ENCODE results near the gene TAF5L. TPM values are rescaled to one million over a fixed set of nuclear protein-coding genes. Genes with fewer than 3 reads are reported as not detected.

The TAF5L gene
- total RNA-seq, 1 donor from 2014 or later: 9.3 TPM

DNA sequence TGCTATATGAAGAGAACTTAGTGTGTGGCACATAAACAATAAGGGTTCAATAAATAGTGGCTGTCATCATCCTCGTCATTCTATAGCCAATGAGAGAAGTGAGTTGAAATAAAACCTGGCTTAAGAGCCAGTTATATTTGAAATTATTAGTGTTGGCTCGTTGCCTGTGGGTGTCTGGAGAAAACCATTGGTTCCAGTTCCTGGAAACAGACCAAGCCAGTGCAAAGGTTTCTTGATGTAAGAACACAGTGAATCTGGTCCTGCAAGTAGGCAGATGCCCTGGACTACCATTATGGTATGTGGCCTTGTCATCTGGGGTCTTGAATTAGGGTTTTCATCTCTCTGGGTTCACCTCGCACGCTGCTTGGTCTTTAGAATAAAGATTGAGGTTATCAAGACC is 43.4 kb upstream of the TAF5L start:
- Histone ChIP-seq H3K4me3 (no peak overlapping the region), H3K27me3 (ENCODE audit: low read depth) (no peaks in the 10 kb centered on the region), H3K36me3 (no peaks in the 10 kb centered on the region), H3K4me1 (peaks cover 6% of the 10 kb centered on the region), H3K27ac (replicated peaks) (no peak overlapping the region), H3K9me3 (replicated peaks) (no peaks in the 10 kb centered on the region)
- intact Hi-C loops (cut with micrococcal nuclease): loop anchor here (10.0 kb wide), 1 partner anchor 645 kb away; no protein-coding TSS in a partner anchor
- TF ChIP-seq, protein P1, sequence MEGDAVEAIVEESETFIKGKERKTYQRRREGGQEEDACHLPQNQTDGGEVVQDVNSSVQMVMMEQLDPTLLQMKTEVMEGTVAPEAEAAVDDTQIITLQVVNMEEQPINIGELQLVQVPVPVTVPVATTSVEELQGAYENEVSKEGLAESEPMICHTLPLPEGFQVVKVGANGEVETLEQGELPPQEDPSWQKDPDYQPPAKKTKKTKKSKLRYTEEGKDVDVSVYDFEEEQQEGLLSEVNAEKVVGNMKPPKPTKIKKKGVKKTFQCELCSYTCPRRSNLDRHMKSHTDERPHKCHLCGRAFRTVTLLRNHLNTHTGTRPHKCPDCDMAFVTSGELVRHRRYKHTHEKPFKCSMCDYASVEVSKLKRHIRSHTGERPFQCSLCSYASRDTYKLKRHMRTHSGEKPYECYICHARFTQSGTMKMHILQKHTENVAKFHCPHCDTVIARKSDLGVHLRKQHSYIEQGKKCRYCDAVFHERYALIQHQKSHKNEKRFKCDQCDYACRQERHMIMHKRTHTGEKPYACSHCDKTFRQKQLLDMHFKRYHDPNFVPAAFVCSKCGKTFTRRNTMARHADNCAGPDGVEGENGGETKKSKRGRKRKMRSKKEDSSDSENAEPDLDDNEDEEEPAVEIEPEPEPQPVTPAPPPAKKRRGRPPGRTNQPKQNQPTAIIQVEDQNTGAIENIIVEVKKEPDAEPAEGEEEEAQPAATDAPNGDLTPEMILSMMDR (IDR thresholded peaks at IDR 0.05; ENCODE audit: borderline replicate concordance): no peak
- DNase-seq: no peak

DNA sequence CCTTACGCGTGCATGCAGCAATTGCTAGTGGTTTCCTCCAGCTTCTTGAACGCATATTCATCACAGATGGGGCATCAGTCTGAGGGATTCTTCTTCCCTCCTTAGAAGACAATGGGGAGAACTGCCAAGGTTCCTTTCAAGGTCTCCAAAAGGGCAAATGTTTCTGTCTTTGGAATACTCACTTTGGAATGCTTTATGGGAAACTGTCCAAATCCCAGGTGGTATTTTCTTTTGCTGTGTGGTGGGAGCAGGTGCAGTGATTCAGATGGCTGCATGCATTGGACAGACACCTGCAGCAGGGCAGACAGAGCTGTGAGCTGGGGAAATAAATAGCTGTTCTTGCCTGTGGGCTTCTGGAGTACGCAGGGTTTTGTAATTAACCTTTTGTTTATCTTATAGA is 40.7 kb upstream of the TAF5L start:
- TF ChIP-seq, protein P1 (IDR thresholded peaks at IDR 0.05; ENCODE audit: borderline replicate concordance): no peak
- no peak for DNase-seq
- peaks cover 7% of the 10 kb centered on the region for H3K4me1 ChIP-seq
- no peaks in the 10 kb centered on the region for H3K27me3 ChIP-seq (ENCODE audit: low read depth)
- H3K9me3 ChIP-seq (replicated peaks): no peaks in the 10 kb centered on the region
- no peaks in the 10 kb centered on the region for H3K36me3 ChIP-seq
- H3K4me3 ChIP-seq: no peak overlapping the region
- no peak overlapping the region for H3K27ac ChIP-seq (replicated peaks)
- intact Hi-C loops (cut with micrococcal nuclease): loop anchor here (10.0 kb wide), 1 partner anchor 648 kb away; no protein-coding TSS in a partner anchor

DNA sequence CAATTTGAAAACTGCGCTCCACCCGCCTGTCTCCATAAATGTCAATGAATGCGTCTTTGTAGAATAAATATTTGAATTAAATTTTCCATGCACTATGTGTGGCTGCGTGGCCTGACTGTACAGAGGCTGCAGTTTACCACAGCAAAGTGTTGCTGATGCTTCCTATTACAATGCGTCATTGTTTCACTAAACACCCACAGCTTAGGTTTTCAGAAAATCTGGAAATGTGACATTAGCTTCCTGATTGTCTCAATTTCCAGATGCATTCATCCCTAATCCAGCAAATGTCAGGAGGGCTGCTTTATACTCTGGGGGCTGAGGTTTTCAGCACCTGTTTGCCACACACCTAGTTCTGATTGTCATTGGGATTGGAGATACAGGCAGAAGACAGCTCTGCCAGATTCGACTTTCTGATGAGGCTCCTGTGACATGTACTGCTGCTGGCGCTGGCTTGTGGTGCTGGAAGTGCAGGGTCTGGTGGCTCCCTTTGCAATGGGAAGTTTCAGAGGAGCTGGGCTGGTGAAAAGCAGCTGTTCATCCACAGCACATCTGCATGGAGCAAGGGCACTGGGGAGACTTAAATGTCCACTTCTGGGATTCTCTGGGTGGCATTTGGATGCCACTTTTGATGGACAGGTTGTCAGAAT is 40.1 kb upstream of the TAF5L start:
- Histone ChIP-seq H3K27ac (replicated peaks) (no peak overlapping the region), H3K9me3 (replicated peaks) (no peaks in the 10 kb centered on the region), H3K4me3 (no peak overlapping the region), H3K27me3 (ENCODE audit: low read depth) (no peaks in the 10 kb centered on the region), H3K4me1 (peaks cover 10% of the 10 kb centered on the region), H3K36me3 (no peaks in the 10 kb centered on the region)
- TF ChIP-seq, protein P1 (IDR thresholded peaks at IDR 0.05; ENCODE audit: borderline replicate concordance): no peak
- DNase-seq: no peak
- intact Hi-C loops (cut with micrococcal nuclease): loop anchor here (10.0 kb wide), 1 partner anchor 649 kb away; no protein-coding TSS in a partner anchor

DNA sequence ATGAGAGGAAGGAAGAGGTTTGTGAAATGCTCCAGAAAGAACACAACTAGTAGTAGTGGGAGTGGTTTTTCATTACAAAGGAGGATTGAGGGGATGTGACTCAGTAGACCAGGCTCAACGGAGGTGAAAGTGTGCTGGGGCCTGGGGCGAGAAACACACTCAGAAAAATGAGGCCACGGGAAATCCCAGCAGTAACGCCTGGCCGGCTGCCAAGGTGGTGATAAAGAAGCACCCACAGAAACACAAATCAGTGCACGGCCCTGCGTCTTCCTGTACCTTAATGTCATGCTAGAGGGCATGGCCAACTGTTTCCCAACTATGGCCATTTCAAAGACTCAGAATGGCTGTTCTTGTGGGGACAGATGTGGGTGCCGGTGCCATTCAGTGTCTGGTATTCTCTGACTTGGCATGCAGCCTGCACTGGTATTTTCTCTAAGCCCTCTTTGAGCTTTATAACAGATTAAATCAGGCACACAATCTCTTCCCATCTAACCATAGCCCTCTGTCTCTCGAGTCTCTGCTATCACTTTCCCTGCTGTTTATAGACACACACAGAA is 38.3 kb upstream of the TAF5L start:
- TF ChIP-seq, protein P1 (IDR thresholded peaks at IDR 0.05; ENCODE audit: borderline replicate concordance): no peak
- H3K36me3 ChIP-seq: peaks cover 6% of the 10 kb centered on the region
- H3K4me3 ChIP-seq: no peak overlapping the region
- H3K27ac ChIP-seq (replicated peaks): no peak overlapping the region
- H3K9me3 ChIP-seq (replicated peaks): no peaks in the 10 kb centered on the region
- H3K27me3 ChIP-seq (ENCODE audit: low read depth): no peaks in the 10 kb centered on the region
- DNase-seq: no peak
- intact Hi-C loops (cut with micrococcal nuclease): loop anchor here (10.0 kb wide), 1 partner anchor 651 kb away; no protein-coding TSS in a partner anchor
- H3K4me1 ChIP-seq: peaks cover 10% of the 10 kb centered on the region

DNA sequence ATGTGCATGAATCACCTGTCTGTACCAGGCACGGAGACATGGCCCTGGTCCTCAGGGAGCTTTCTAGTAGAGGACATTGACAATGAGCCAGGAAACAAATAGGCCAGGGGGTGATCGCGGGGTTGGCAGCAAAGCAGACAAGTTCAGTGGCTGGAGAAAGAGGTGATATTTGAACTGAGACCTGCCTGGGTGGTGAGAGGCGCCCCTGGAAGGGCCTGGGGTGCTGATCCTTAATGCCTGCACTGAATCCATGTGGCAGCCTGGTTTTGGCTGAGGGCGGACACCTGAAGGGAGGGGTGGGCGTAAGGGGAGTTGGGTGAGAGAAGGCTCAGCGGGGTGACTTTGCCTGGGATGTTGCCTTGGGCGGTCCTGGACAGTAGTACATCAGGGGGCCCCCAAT is 36.0 kb upstream of the TAF5L start:
- TF ChIP-seq, protein P1 (IDR thresholded peaks at IDR 0.05; ENCODE audit: borderline replicate concordance): no peak
- Histone ChIP-seq H3K27ac (replicated peaks) (no peak overlapping the region), H3K4me1 (peaks cover 5% of the 10 kb centered on the region), H3K27me3 (ENCODE audit: low read depth) (no peaks in the 10 kb centered on the region), H3K9me3 (replicated peaks) (no peaks in the 10 kb centered on the region), H3K4me3 (no peak overlapping the region), H3K36me3 (peaks cover 14% of the 10 kb centered on the region)
- no peak for DNase-seq
- intact Hi-C loops (cut with micrococcal nuclease): loop anchor here (10.0 kb wide), 1 partner anchor 653 kb away; no protein-coding TSS in a partner anchor

All from left ventricle myocardium inferior (tissue), 1 donor.